PC-3 (cell line): ENCODE data around the gene ACP1. TPM values are rescaled to one million over a fixed set of nuclear protein-coding genes. Genes with fewer than 3 reads are reported as not detected.

Experiments
- ATAC-seq: fragments of 200-7000 bp; cut with Tn5 transposase; 2 replicates; pipeline ENCODE4 v1.9.1; 2020; ENCODE audit warnings: mild to moderate bottlenecking, moderate library complexity
- BruUV-seq: library from RNA; stranded (reverse); fragments of 400-500 nt; replicated peaks from 2 replicates; lab custom pipeline; 2021; lab: Mats Ljungman, UMichigan
- CTCF ChIA-PET: fragments of 300-600 bp; sonication (Branson Sonifier 250); formaldehyde crosslinking; loops from one replicate; lab custom pipeline; 2022; ENCODE audit warnings: antibody characterized with exemption; lab: Charles Lee
- POLR2A ChIA-PET: fragments of 300-600 bp; sonication (Branson Sonifier 250); formaldehyde crosslinking; loops from one replicate; lab custom pipeline; 2022; ENCODE audit warnings: antibody characterized with exemption; ENCODE audit not compliant: unreplicated experiment; lab: Charles Lee
- DNase-seq: peaks from one replicate; pipeline ENCODE4 v3.0.0-alpha.2; 2015
- H2AFZ ChIP-seq: fragments of 300-600 bp; sonication (generic); 2 replicates; pipeline ENCODE4 v1.6.0; 2016; ENCODE audit warnings: antibody characterized with exemption, low read length
- H3F3A ChIP-seq: fragments of 300-600 bp; sonication (generic); one replicate; pipeline ENCODE4 v1.6.0; 2017; ENCODE audit warnings: antibody characterized with exemption, low read length, control low read depth, mild to moderate bottlenecking; ENCODE audit not compliant: unreplicated experiment
- H3K27ac ChIP-seq: fragments of 300-600 bp; sonication (generic); 2 replicates; pipeline ENCODE4 v1.5.1; 2016; ENCODE audit warnings: mild to moderate bottlenecking, low read length
- H3K27me3 ChIP-seq: fragments of 300-600 bp; sonication (generic); 2 replicates; pipeline ENCODE4 v1.6.1; 2016; ENCODE audit warnings: low read length, mixed read lengths
- H3K36me3 ChIP-seq: fragments of 300-600 bp; sonication (generic); 2 replicates; pipeline ENCODE4 v1.6.1; 2016; ENCODE audit warnings: low read depth, mixed run types, low read length, mixed read lengths
- H3K4me1 ChIP-seq: fragments of 300-600 bp; sonication (generic); 2 replicates; pipeline ENCODE4 v1.5.1; 2016; ENCODE audit warnings: low read length; ENCODE audit not compliant: insufficient read depth
- H3K4me2 ChIP-seq: fragments of 300-600 bp; sonication (generic); 2 replicates; pipeline ENCODE4 v1.6.0; 2016; ENCODE audit warnings: low read length
- H3K4me3 ChIP-seq: fragments of 300-600 bp; sonication (generic); 2 replicates; pipeline ENCODE4 v1.5.1; 2016; ENCODE audit warnings: mild to moderate bottlenecking, low read length, mixed read lengths
- H3K79me2 ChIP-seq: fragments of 300-600 bp; sonication (generic); 2 replicates; pipeline ENCODE4 v1.6.1; 2017; ENCODE audit warnings: low read length, mixed read lengths
- H3K9ac ChIP-seq: fragments of 300-600 bp; sonication (generic); 2 replicates; pipeline ENCODE4 v1.6.0; 2016; ENCODE audit warnings: mild to moderate bottlenecking, low read length
- H3K9me2 ChIP-seq: fragments of 300-600 bp; sonication (generic); replicated peaks from 2 replicates; pipeline ENCODE4 v1.6.1; 2016; ENCODE audit warnings: mixed run types, low read length, mixed read lengths
- H3K9me3 ChIP-seq: fragments of 300-600 bp; sonication (generic); 2 replicates; pipeline ENCODE4 v1.6.1; 2016; ENCODE audit warnings: low read length, mixed read lengths
- H4K20me1 ChIP-seq: fragments of 300-600 bp; sonication (generic); 2 replicates; pipeline ENCODE4 v1.6.1; 2016; ENCODE audit warnings: low read length, mixed read lengths
- EZH2 ChIP-seq: fragments of 300-600 bp; sonication (generic); IDR thresholded peaks from one replicate; pipeline ENCODE4 v1.6.1; 2017; ENCODE audit warnings: antibody characterized with exemption, mild to moderate bottlenecking, low read length; ENCODE audit not compliant: unreplicated experiment
- EZH2phosphoT487 ChIP-seq: fragments of 300-600 bp; sonication (generic); IDR thresholded peaks from 2 replicates; pipeline ENCODE4 v1.6.1; 2018; ENCODE audit warnings: mild to moderate bottlenecking, antibody characterized with exemption, low read length, borderline replicate concordance
- intact Hi-C: fragments of 100-400 bp; cut with micrococcal nuclease; formaldehyde crosslinking; loops from 2 replicates; pipeline ENCODE4 v1.9.0; 2023
- total RNA-seq: library from RNA; depleted of rRNA; stranded (reverse); fragments of >200 nt; gene quantifications from 2 replicates; pipeline ENCODE4 v1.2.3, GENCODE V29; 2014
- TF ChIP-seq, protein P1 (sequence below): fragments of 300-600 bp; sonication (generic); conservative IDR thresholded peaks from 2 replicates; pipeline ENCODE4 v1.5.1; 2017; ENCODE audit warnings: antibody characterized with exemption, low read depth, mild to moderate bottlenecking, low read length

The ACP1 gene
- total RNA-seq, 1 experiment from 2014 or later: 149 TPM

DNA sequence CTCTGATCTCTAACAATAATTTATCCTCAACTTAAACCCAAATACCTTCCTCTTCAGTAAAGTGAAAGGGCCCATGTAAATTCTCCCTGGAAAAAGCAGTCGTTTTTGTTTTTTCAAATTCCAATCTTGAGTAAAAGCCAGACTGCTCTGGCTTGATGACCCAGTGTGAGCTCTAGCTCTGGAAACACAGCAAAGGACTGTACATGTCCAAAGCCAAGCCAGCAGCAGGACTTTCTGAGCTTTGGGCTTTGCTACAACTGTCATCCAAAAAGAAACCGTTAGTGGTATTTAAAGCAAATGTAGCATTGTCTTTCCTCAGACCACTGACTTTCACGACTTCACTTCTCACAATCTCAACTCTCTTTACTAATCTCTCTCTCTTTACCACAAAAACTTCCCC is 26.3 kb upstream of the ACP1 start:
- intact Hi-C loops: no loop called here
- Histone ChIP-seq H3K36me3 (peaks cover 12% of the 10 kb centered on the region), H3K9ac (no peak overlapping the region), H3K27me3 (no peaks in the 10 kb centered on the region), H4K20me1 (no peaks in the 10 kb centered on the region), H3K4me3 (no peak overlapping the region), H3K9me2 (no peaks in the 10 kb centered on the region), H3K4me2 (no peak overlapping the region), H3K27ac (no peak overlapping the region), H2AFZ (no peak overlapping the region), H3F3A (no peaks in the 10 kb centered on the region), H3K9me3 (no peaks in the 10 kb centered on the region), H3K79me2 (no peaks in the 10 kb centered on the region), H3K4me1 (no peaks in the 10 kb centered on the region)
- ATAC-seq (no peak), DNase-seq (no peak)
- ChIA-PET POLR2A (no interaction called here), CTCF (no interaction called here)
- TF ChIP-seq EZH2phosphoT487: no peak
- no peak for TF ChIP-seq EZH2
- TF ChIP-seq, protein P1, sequence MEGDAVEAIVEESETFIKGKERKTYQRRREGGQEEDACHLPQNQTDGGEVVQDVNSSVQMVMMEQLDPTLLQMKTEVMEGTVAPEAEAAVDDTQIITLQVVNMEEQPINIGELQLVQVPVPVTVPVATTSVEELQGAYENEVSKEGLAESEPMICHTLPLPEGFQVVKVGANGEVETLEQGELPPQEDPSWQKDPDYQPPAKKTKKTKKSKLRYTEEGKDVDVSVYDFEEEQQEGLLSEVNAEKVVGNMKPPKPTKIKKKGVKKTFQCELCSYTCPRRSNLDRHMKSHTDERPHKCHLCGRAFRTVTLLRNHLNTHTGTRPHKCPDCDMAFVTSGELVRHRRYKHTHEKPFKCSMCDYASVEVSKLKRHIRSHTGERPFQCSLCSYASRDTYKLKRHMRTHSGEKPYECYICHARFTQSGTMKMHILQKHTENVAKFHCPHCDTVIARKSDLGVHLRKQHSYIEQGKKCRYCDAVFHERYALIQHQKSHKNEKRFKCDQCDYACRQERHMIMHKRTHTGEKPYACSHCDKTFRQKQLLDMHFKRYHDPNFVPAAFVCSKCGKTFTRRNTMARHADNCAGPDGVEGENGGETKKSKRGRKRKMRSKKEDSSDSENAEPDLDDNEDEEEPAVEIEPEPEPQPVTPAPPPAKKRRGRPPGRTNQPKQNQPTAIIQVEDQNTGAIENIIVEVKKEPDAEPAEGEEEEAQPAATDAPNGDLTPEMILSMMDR: no peak
- no TSS peak for BruUV-seq

DNA sequence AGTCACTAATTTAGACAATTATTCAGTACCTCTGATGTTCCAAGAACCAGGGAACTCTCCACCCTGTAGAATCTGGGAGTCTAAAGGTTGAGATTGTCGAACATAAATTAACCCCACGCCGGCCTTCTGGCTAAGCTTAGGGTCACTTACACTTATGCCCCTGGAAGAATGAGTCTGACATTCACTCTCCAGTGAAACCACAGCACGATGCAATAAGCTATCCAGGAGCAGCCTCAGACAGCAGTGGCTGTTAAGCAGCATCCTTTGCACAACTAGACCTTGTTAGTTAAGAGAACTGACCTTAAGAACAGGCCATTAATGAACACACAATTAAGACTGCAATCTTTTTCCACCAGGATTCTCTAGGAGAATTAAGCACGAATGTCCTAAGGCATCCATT is 25.9 kb upstream of the ACP1 start:
- CTCF ChIA-PET: no interaction called here
- Histone ChIP-seq H3K36me3 (peaks cover 16% of the 10 kb centered on the region), H2AFZ (no peak overlapping the region), H3K4me1 (no peaks in the 10 kb centered on the region), H3F3A (no peaks in the 10 kb centered on the region), H3K27ac (no peak overlapping the region), H4K20me1 (no peaks in the 10 kb centered on the region), H3K9me3 (no peaks in the 10 kb centered on the region), H3K4me2 (no peak overlapping the region), H3K27me3 (no peaks in the 10 kb centered on the region), H3K4me3 (no peak overlapping the region), H3K79me2 (no peaks in the 10 kb centered on the region), H3K9ac (no peak overlapping the region), H3K9me2 (no peaks in the 10 kb centered on the region)
- POLR2A ChIA-PET: no interaction called here
- no peak for DNase-seq
- intact Hi-C loops: no loop called here
- no peak for ATAC-seq
- BruUV-seq: no TSS peak
- no peak for TF ChIP-seq EZH2
- no peak for TF ChIP-seq EZH2phosphoT487
- TF ChIP-seq, protein P1: no peak

DNA sequence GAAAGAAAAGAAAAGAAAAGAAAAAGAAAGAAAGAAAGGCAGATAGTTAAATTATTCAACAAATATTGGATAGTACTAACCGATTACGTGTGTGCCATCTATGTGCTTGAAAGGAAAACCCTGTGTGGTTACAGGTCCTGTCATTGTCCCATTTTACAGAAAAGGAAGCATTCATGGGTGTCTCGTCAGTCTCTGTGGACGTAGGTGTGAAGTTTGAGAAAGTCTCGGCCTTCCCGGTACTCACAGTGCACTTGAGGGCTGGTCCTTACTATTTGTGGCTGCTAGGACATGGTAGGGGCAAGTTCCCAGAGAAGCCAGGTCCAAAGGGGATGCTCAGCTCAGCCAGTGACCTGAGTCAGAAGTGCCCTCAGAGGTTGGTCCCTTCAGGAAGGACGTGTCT is 20.2 kb upstream of the ACP1 start:
- no peaks in the 10 kb centered on the region for H3K9me3 ChIP-seq
- no peak overlapping the region for H3K4me3 ChIP-seq
- H3K27ac ChIP-seq: no peak overlapping the region
- CTCF ChIA-PET: no interaction called here
- no peak for ATAC-seq
- DNase-seq: no peak
- no peak overlapping the region for H3K9ac ChIP-seq
- H3K36me3 ChIP-seq: peaks cover 16% of the 10 kb centered on the region
- H3K9me2 ChIP-seq: no peaks in the 10 kb centered on the region
- POLR2A ChIA-PET: no interaction called here
- TF ChIP-seq, protein P1: no peak
- TF ChIP-seq EZH2 (no peak), EZH2phosphoT487 (no peak)
- no TSS peak for BruUV-seq
- intact Hi-C loops: no loop called here
- no peaks in the 10 kb centered on the region for H4K20me1 ChIP-seq
- H3F3A ChIP-seq: no peaks in the 10 kb centered on the region
- H3K4me1 ChIP-seq: no peaks in the 10 kb centered on the region
- H3K4me2 ChIP-seq: no peak overlapping the region
- no peak overlapping the region for H2AFZ ChIP-seq
- no peaks in the 10 kb centered on the region for H3K27me3 ChIP-seq
- no peaks in the 10 kb centered on the region for H3K79me2 ChIP-seq
